PFSK-1 (cell line): ENCODE results near the gene ADAM11.

Source experiments
- FOXP2 ChIP-seq: optimal IDR thresholded peaks from 2 replicates; pipeline ENCODE3; 2011; ENCODE audit warnings: borderline replicate concordance, control low read depth, inconsistent platforms; ENCODE audit not compliant: insufficient read depth; ENCODE audit errors: extremely low read length, extremely low read depth
- POLR2AphosphoS5 ChIP-seq: IDR thresholded peaks from 2 replicates; pipeline ENCODE4 v1.6.1; 2012; ENCODE audit warnings: low read depth, mild to moderate bottlenecking, control low read depth, low read length, moderate library complexity
- REST ChIP-seq, 2 experiments: IDR thresholded peaks; 2 replicates each; pipeline versions ENCODE4 v1.6.1 to v1.8.0; 2011 to 2012; ENCODE audit warnings: low read depth in 2 of 2, low read length in 2 of 2, control low read depth in 1 of 2, inconsistent platforms in 1 of 2, mild to moderate bottlenecking in 1 of 2, moderate library complexity in 1 of 2; ENCODE audit not compliant: insufficient read depth in 1 of 2
- SIN3A ChIP-seq: IDR thresholded peaks from 2 replicates; pipeline ENCODE4 v1.6.1; 2012; ENCODE audit warnings: mild to moderate bottlenecking, low read length, moderate library complexity, borderline replicate concordance; ENCODE audit not compliant: insufficient read depth
- TAF1 ChIP-seq: IDR thresholded peaks from 2 replicates; pipeline ENCODE4 v1.6.1; 2012; ENCODE audit warnings: low read length, control low read depth, borderline replicate concordance; ENCODE audit not compliant: insufficient read depth

GRCh38 chr17:44796731-44797130 is 37.9 kb downstream of the ADAM11 start:
- TF ChIP-seq TAF1 (no peak), POLR2AphosphoS5 (no peak), REST (IDR thresholded peaks at IDR 0.05; ENCODE audit: insufficient read depth in 1 of 2, low read depth in 2 of 2, low read length in 2 of 2) (no peak), SIN3A (no peak), FOXP2 (no peak)
